CD4-positive, alpha-beta T cell (primary cell): ENCODE results near the gene GGTA1. TPM values are rescaled to one million over a fixed set of nuclear protein-coding genes. Genes with fewer than 3 reads are reported as not detected.

ENCODE experiments used
- ATAC-seq: fragments of 200-7000 bp; cut with Tn5 transposase; one replicate; pipeline ENCODE4 v1.10.0; 2022; ENCODE audit warnings: mild to moderate bottlenecking; ENCODE audit not compliant: poor library complexity
- CTCF ChIA-PET: fragments of 350-600 bp; sonication (Branson Sonifier 250); formaldehyde crosslinking; loops from one replicate; lab custom pipeline; 2021; ENCODE audit warnings: antibody characterized with exemption, inconsistent platforms; lab: Charles Lee
- POLR2A ChIA-PET: fragments of 350-600 bp; sonication (Branson Sonifier 250); formaldehyde crosslinking; loops from one replicate; lab custom pipeline; 2021; ENCODE audit warnings: antibody characterized with exemption, inconsistent platforms; lab: Charles Lee
- DNase-seq, 14 experiments: peaks; one replicate each; pipeline ENCODE4 v3.0.0-alpha.2; 2013 to 2020; ENCODE audit warnings: mixed read lengths in 2 of 14
- H3K27ac ChIP-seq, 2 donors: one replicate each; pipeline versions ENCODE4 v1.5.1 to v1.7.0; 2013; ENCODE audit warnings: low read length in 2 of 2, low read depth in 1 of 2, mild to moderate bottlenecking in 1 of 2
- H3K27me3 ChIP-seq, 2 experiments: 1 replicate in 1 of 2; 2 replicates in 1 of 2; pipeline versions ENCODE4 v1.6.1 to v1.7.0; 2013; ENCODE audit warnings: low read length in 2 of 2, control low read depth in 1 of 2, mild to moderate bottlenecking in 1 of 2, moderate library complexity in 1 of 2; ENCODE audit not compliant: insufficient read depth in 2 of 2, control insufficient read depth in 1 of 2
- H3K36me3 ChIP-seq: one replicate; pipeline ENCODE4 v1.6.1; 2013; ENCODE audit warnings: low read length, control low read depth; ENCODE audit not compliant: insufficient read depth
- H3K4me1 ChIP-seq: one replicate; pipeline ENCODE4 v1.6.1; 2013; ENCODE audit warnings: low read length, control low read depth; ENCODE audit not compliant: insufficient read depth
- H3K4me3 ChIP-seq: one replicate; pipeline ENCODE4 v1.5.1; 2013; ENCODE audit warnings: mild to moderate bottlenecking, low read length, moderate library complexity
- H3K9me3 ChIP-seq, 2 experiments: 1 replicate in 1 of 2; 2 replicates in 1 of 2; pipeline versions ENCODE4 v1.6.1 to v1.7.0; 2013; ENCODE audit warnings: low read length in 2 of 2, mild to moderate bottlenecking in 2 of 2, control low read depth in 1 of 2, moderate library complexity in 1 of 2; ENCODE audit not compliant: control insufficient read depth in 1 of 2, insufficient read depth in 1 of 2
- H3K27ac Mint-ChIP-seq: one replicate; pipeline ENCODE4 v1.8.0; 2020; ENCODE audit warnings: mixed read lengths
- H3K27me3 Mint-ChIP-seq: one replicate; pipeline ENCODE4 v1.8.0; 2021; ENCODE audit warnings: mixed read lengths
- H3K36me3 Mint-ChIP-seq: one replicate; pipeline ENCODE4 v1.8.0; 2021; ENCODE audit warnings: low read depth, mixed read lengths
- H3K4me1 Mint-ChIP-seq: one replicate; pipeline ENCODE4 v1.8.0; 2021; ENCODE audit warnings: low read depth, mixed read lengths
- H3K4me3 Mint-ChIP-seq: one replicate; pipeline ENCODE4 v1.8.0; 2020; ENCODE audit warnings: mild to moderate bottlenecking, mixed read lengths
- H3K9me3 Mint-ChIP-seq: one replicate; pipeline ENCODE4 v1.8.0; 2020; ENCODE audit warnings: mixed read lengths
- CTCF ChIP-seq: fragments of 200-600 bp; IDR thresholded peaks from one replicate; pipeline ENCODE4 v1.8.0; 2022; ENCODE audit warnings: antibody characterized with exemption, mild to moderate bottlenecking
- intact Hi-C, 2 experiments: fragments of 100-400 bp; cut with DNase I in 1 of 2; cut with micrococcal nuclease in 1 of 2; formaldehyde crosslinking; loops; one replicate each; pipeline versions ENCODE4 v1.15.1 to v1.9.0; 2023 to 2025; cut with DNase I, micrococcal nuclease
- total RNA-seq, 174 experiments: library from RNA in 2 of 174; stranded (reverse) in 2 of 174; gene quantifications; one replicate each; pipeline ENCODE4 v1.2.3 and lab custom pipeline; 2021 to 2026

Gene GGTA1
- total RNA-seq, 2 experiments from 2014 or later, result not detected

- peaks cover 25% of the 10 kb centered on the region for H3K27me3 Mint-ChIP-seq
- Histone ChIP-seq H3K4me1 (no peaks in the 10 kb centered on the region), H3K4me3 (no peak overlapping the region), H3K27ac (no peak overlapping the region), H3K9me3 (no peaks in the 10 kb centered on the region), H3K27me3 (peaks cover 0 to under 1% of the 10 kb centered on the region in 2 experiments), H3K36me3 (no peaks in the 10 kb centered on the region)
- no peaks in the 10 kb centered on the region for H3K4me1 Mint-ChIP-seq
- no peak overlapping the region for H3K4me3 Mint-ChIP-seq
- H3K36me3 Mint-ChIP-seq, result no peaks in the 10 kb centered on the region
- DNase-seq (no peak), ATAC-seq (no peak)
- TF ChIP-seq CTCF, result no peak
- H3K27ac Mint-ChIP-seq, result no peak overlapping the region
- ChIA-PET CTCF (no interaction called here), POLR2A (no interaction called here)
- intact Hi-C loops, result no loop called here
- peaks cover 3% of the 10 kb centered on the region for H3K9me3 Mint-ChIP-seq
Measured at GRCh38 chr9:121427899-121428298, 71.7 kb downstream of the GGTA1 start.

DNA sequence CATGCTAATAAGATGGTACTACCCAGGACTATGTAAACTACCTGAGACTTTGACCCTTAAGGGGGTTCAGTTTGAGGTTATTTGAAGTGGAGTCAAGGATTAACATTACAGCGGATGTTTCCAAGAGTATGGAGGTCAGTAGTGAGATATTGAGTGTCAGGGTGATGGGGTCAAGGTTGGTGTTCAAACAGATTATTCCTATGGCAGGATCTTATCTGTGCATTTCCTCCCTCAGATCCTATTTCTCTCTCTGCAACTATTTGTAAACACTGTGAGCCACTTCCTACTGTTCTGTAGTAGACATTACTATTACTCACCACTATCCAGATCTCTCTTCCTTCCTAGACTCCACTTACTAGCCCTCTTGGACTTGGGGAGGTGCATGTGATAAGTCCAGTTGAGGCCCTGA lies 75.6 kb downstream of the GGTA1 start:
- CTCF ChIA-PET, result no interaction called here
- intact Hi-C loops, result no loop called here
- H3K4me1 Mint-ChIP-seq, result no peaks in the 10 kb centered on the region

GRCh38 chr9:121411993-121412392 lies 87.7 kb downstream of the GGTA1 start:
- no peaks in the 10 kb centered on the region for H3K36me3 Mint-ChIP-seq
- no peak overlapping the region for H3K27ac Mint-ChIP-seq
- no peaks in the 10 kb centered on the region for H3K9me3 Mint-ChIP-seq
- no peak overlapping the region for H3K27ac ChIP-seq
- H3K9me3 ChIP-seq, result no peaks in the 10 kb centered on the region
- no peaks in the 10 kb centered on the region for H3K4me1 ChIP-seq
- H3K36me3 ChIP-seq, result no peaks in the 10 kb centered on the region
- H3K4me3 ChIP-seq, result no peak overlapping the region
- intact Hi-C loops, result no loop called here
- H3K27me3 Mint-ChIP-seq, result no peaks in the 10 kb centered on the region
- ChIA-PET POLR2A (no interaction called here), CTCF (interaction anchor here (1.0 kb wide), 1 partner anchor 10 kb away, joined by 3 read pairs; no protein-coding TSS in a partner anchor)
- DNase-seq, result no peak
- ATAC-seq, result no peak
- TF ChIP-seq CTCF, result no peak
- no peaks in the 10 kb centered on the region for H3K27me3 ChIP-seq
- H3K4me3 Mint-ChIP-seq, result no peak overlapping the region
- no peaks in the 10 kb centered on the region for H3K4me1 Mint-ChIP-seq

More for the DNA sequence above, 75.6 kb downstream of the GGTA1 start:
- no peak overlapping the region for H3K27ac Mint-ChIP-seq
- no peak overlapping the region for H3K27ac ChIP-seq
- H3K4me3 Mint-ChIP-seq, result no peak overlapping the region
- H3K36me3 ChIP-seq, result no peaks in the 10 kb centered on the region
- no peaks in the 10 kb centered on the region for H3K9me3 ChIP-seq
- peaks cover 24% of the 10 kb centered on the region for H3K27me3 Mint-ChIP-seq
- H3K9me3 Mint-ChIP-seq, result peaks cover 3% of the 10 kb centered on the region
- TF ChIP-seq CTCF, result no peak
- no peaks in the 10 kb centered on the region for H3K4me1 ChIP-seq
- no peak overlapping the region for H3K4me3 ChIP-seq
- peaks cover 0 to 4% of the 10 kb centered on the region in 2 experiments for H3K27me3 ChIP-seq
- ATAC-seq (no peak), DNase-seq (no peak)
- no peaks in the 10 kb centered on the region for H3K36me3 Mint-ChIP-seq
- POLR2A ChIA-PET, result no interaction called here
